Measurements from ENCODE around the gene JAZF1. TPM values are rescaled to one million over a fixed set of nuclear protein-coding genes. Genes with fewer than 3 reads are reported as not detected.

JAZF1 gene
- total and polyA plus RNA-seq, 2 of the 8 experiments (the other 6 are each of a cell fraction or from before 2014, with no cell fraction given) = 2.6 to 21.8 TPM

DNA sequence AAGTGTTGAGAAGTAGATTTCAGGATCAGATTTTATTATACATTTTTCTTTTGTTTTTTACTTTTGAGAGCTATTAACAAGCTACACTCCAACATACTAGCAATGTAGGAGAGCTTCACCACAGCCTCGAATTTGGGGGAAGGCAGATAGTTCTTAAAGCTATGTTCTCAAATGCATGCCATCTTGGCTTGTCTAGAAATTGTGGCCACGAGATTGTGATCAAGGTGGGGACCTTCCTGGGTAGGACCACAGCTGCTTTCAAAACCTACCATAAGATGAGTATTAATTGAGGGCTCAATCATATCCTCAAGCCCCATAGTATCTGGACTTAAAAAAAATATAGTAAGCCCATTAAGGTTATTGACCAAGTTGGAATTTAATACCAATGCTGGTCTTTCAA lies 27.9 kb upstream of the JAZF1 start:
- no peak for FAIRE-seq
- CTCF ChIA-PET (ENCODE audit: partially characterized antibody) = interaction anchor here (0.6 to 0.8 kb wide), 2 partner anchors 64 to 1559 kb away, joined by 3 to 4 read pairs; no protein-coding TSS in a partner anchor
- TF ChIP-seq SUZ12 (IDR thresholded peaks at IDR 0.05; ENCODE audit: low read length) = no peak
- TF ChIP-seq, protein P1, sequence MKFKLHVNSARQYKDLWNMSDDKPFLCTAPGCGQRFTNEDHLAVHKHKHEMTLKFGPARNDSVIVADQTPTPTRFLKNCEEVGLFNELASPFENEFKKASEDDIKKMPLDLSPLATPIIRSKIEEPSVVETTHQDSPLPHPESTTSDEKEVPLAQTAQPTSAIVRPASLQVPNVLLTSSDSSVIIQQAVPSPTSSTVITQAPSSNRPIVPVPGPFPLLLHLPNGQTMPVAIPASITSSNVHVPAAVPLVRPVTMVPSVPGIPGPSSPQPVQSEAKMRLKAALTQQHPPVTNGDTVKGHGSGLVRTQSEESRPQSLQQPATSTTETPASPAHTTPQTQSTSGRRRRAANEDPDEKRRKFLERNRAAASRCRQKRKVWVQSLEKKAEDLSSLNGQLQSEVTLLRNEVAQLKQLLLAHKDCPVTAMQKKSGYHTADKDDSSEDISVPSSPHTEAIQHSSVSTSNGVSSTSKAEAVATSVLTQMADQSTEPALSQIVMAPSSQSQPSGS (IDR thresholded peaks at IDR 0.05; ENCODE audit: low read length) = no peak

More for the DNA sequence above, 27.9 kb upstream of the JAZF1 start:
- no peak overlapping the region for H3K9ac ChIP-seq (replicated peaks in 1 of 4; ENCODE audit: extremely low read depth in 1 of 4, low read depth in 3 of 4, low read length in 3 of 4)
- no peak overlapping the region for H2BK20ac ChIP-seq (ENCODE audit: low read length)
- no peak overlapping the region for H2BK5ac ChIP-seq (ENCODE audit: low read depth, low read length)
- H3K23ac ChIP-seq (ENCODE audit: insufficient read length) = no peak overlapping the region
- H4K8ac ChIP-seq (ENCODE audit: extremely low read depth, insufficient read depth, low read length) = no peak overlapping the region
- H3K14ac ChIP-seq (ENCODE audit: insufficient read length) = no peak overlapping the region
- no peak overlapping the region for H3K18ac ChIP-seq (ENCODE audit: extremely low read depth, low read length)
- H2AK5ac ChIP-seq (ENCODE audit: low read depth, low read length) = no peak overlapping the region
- no peak overlapping the region for H2BK12ac ChIP-seq (ENCODE audit: low read depth, low read length)
- no peaks in the 10 kb centered on the region for H3K79me1 ChIP-seq (ENCODE audit: low read depth, low read length)
- no peak overlapping the region for H3K4me2 ChIP-seq (ENCODE audit: insufficient read depth in 1 of 2, low read depth in 2 of 2, low read length in 2 of 2)
- H4K20me1 ChIP-seq (replicated peaks in 1 of 2; ENCODE audit: control insufficient read depth in 1 of 2, insufficient read depth in 2 of 2, low read length in 2 of 2) = no peaks in the 10 kb centered on the region
- no peaks in the 10 kb centered on the region for H3K4me1 ChIP-seq (replicated peaks in 1 of 4; ENCODE audit: control insufficient read depth in 3 of 4, insufficient read depth in 4 of 4, low read length in 3 of 4)
- H4K5ac ChIP-seq (ENCODE audit: insufficient read length, low read depth, low read length) = no peak overlapping the region
- no peak overlapping the region for H4K91ac ChIP-seq (replicated peaks; ENCODE audit: insufficient read length, low read length)
- no peak overlapping the region for H3K56ac ChIP-seq (replicated peaks; ENCODE audit: insufficient read length, low read depth, low read length)
- no peak overlapping the region for H3K4ac ChIP-seq (replicated peaks; ENCODE audit: insufficient read length, low read depth, low read length)
- no peaks in the 10 kb centered on the region; the same call in 1 of the 2 replicates for H3K23me2 ChIP-seq (ENCODE audit: low read depth, low read length)
- H2BK120ac ChIP-seq (replicated peaks; ENCODE audit: low read depth, low read length) = no peak overlapping the region
- no peaks in the 10 kb centered on the region for H3K27me3 ChIP-seq (replicated peaks in 1 of 4; ENCODE audit: control insufficient read depth in 3 of 4, extremely low read depth in 1 of 4, insufficient read depth in 3 of 4, low read length in 3 of 4)
- no peak for DNase-seq (ENCODE audit: low read depth in 1 of 2, low spot score in 2 of 2)
- no peak overlapping the region for H3K4me3 ChIP-seq (ENCODE audit: extremely low read depth in 1 of 4, insufficient read depth in 2 of 4, low read depth in 3 of 4, low read length in 4 of 4)
- H3K27ac ChIP-seq (ENCODE audit: low read depth, low read length) = no peak overlapping the region
- no peaks in the 10 kb centered on the region for H3K36me3 ChIP-seq (ENCODE audit: control insufficient read depth in 2 of 4, insufficient read depth in 4 of 4, low read length in 3 of 4)
- POLR2A ChIA-PET (ENCODE audit: partially characterized antibody) = interaction anchor here (1.2 kb wide), 1 partner anchor 8 kb away, joined by 3 read pairs; no protein-coding TSS in a partner anchor
- no peaks in the 10 kb centered on the region for H3K9me3 ChIP-seq (ENCODE audit: insufficient read depth in 2 of 2, low read depth in 1 of 2, low read length in 1 of 2)
- H2AFZ ChIP-seq (ENCODE audit: low read length) = no peak overlapping the region
- H3K79me2 ChIP-seq (ENCODE audit: control insufficient read depth in 1 of 2, insufficient read depth in 2 of 2, low read length in 2 of 2) = no peaks in the 10 kb centered on the region
- WGBS, 2 experiments (ENCODE audit: extremely low coverage in 1 of 2, insufficient coverage in 1 of 2, insufficient read length in 1 of 2, insufficient replicate concordance in 2 of 2, low coverage in 1 of 2, low lambda C conversion rate in 2 of 2, missing lambda C conversion rate in 1 of 2) = 80% methylated on average over 2 of the region's 2 CpGs; no CpG with 5 or more reads in 1 of the 2 experiments
- H2BK15ac ChIP-seq (ENCODE audit: low read length) = no peak overlapping the region

All from H1 (cell line).